Activated CD4-positive, alpha-beta T cell treated with anti-CD3 and anti-CD28 coated beads, Interleukin-2, amount 50 U/mL, for 48 hours (primary cell): ENCODE results near the gene PHF21B.
"Not testable (repeated sequence)": the region's sequence is repeated elsewhere in the genome, so short reads cannot be mapped to it uniquely, and the experiment has no call there.

Experiments
- DNase-seq, 2 experiments: peaks; one replicate each; pipeline ENCODE4 v3.0.0-alpha.2; 2020

PHF21B gene

GRCh38 chr22:44932493-44932892, 77.3 kb downstream of the PHF21B start:
- no peak for DNase-seq

- no peak for DNase-seq
These were observed 78.0 kb downstream of the PHF21B start for GRCh38 chr22:44931766-44932165.

- no peak for DNase-seq
These were observed 78.7 kb downstream of the PHF21B start for GRCh38 chr22:44931077-44931540.

GRCh38 chr22:44930711-44931035, 79.1 kb downstream of the PHF21B start:
- DNase-seq = no peak

- no peak for DNase-seq
These were observed 79.6 kb downstream of the PHF21B start for GRCh38 chr22:44930016-44930710.

- no peak for DNase-seq
These were observed 80.3 kb downstream of the PHF21B start for GRCh38 chr22:44929359-44930015.

GRCh38 chr22:44928711-44929358, 81.0 kb downstream of the PHF21B start:
- DNase-seq = no peak

GRCh38 chr22:44928136-44928463, 81.7 kb downstream of the PHF21B start:
- no peak for DNase-seq

GRCh38 chr22:44927463-44928135, 82.2 kb downstream of the PHF21B start:
- DNase-seq = no peak

- no peak for DNase-seq
These were observed 83.1 kb downstream of the PHF21B start for GRCh38 chr22:44926491-44927415.

- no peak for DNase-seq
These were observed 83.7 kb downstream of the PHF21B start for GRCh38 chr22:44926124-44926475.

GRCh38 chr22:44925465-44926123, 84.2 kb downstream of the PHF21B start:
- DNase-seq = no peak

- peak in 1 of 2 experiments; percentile 6 for DNase-seq
These were observed 85.1 kb downstream of the PHF21B start for GRCh38 chr22:44924710-44925109.

GRCh38 chr22:44924098-44924497, 85.7 kb downstream of the PHF21B start:
- DNase-seq = no peak

- DNase-seq = not testable (repeated sequence)
These were observed 88.0 kb downstream of the PHF21B start for GRCh38 chr22:44921766-44922165.

GRCh38 chr22:44920183-44920582, 89.6 kb downstream of the PHF21B start:
- DNase-seq = no peak

- DNase-seq = no peak
These were observed 90.1 kb downstream of the PHF21B start for GRCh38 chr22:44919691-44920090.

GRCh38 chr22:44918925-44919392, 90.8 kb downstream of the PHF21B start:
- no peak for DNase-seq

GRCh38 chr22:44918166-44918924, 91.5 kb downstream of the PHF21B start:
- no peak for DNase-seq

- DNase-seq = no peak
These were observed 92.2 kb downstream of the PHF21B start for GRCh38 chr22:44917372-44918165.
